Activated CD4-positive, alpha-beta T cell treated with anti-CD3 and anti-CD28 coated beads for 36 hours (primary cell): Measurements from ENCODE around the gene MRPS16. TPM values are rescaled to one million over a fixed set of nuclear protein-coding genes. Genes with fewer than 3 reads are reported as not detected.

Source experiments
- ATAC-seq: fragments of 200-7000 bp; cut with Tn5 transposase; one replicate; pipeline ENCODE4 v1.10.0; 2021; ENCODE audit warnings: mild to moderate bottlenecking, moderate library complexity
- CTCF ChIA-PET: fragments of 350-600 bp; sonication (Branson Sonifier 250); formaldehyde crosslinking; loops from one replicate; lab custom pipeline; 2021; ENCODE audit warnings: antibody characterized with exemption; lab: Charles Lee
- POLR2A ChIA-PET: fragments of 350-600 bp; sonication (Branson Sonifier 250); formaldehyde crosslinking; loops from one replicate; lab custom pipeline; 2021; ENCODE audit warnings: antibody characterized with exemption, inconsistent platforms; lab: Charles Lee
- DNase-seq: peaks from one replicate; pipeline ENCODE4 v3.0.0-alpha.2; 2020
- H3K27ac Mint-ChIP-seq: one replicate; pipeline ENCODE4 v1.8.0; 2021; ENCODE audit warnings: mixed read lengths
- H3K27me3 Mint-ChIP-seq: one replicate; pipeline ENCODE4 v1.8.0; 2021; ENCODE audit warnings: mixed read lengths
- H3K36me3 Mint-ChIP-seq: one replicate; pipeline ENCODE4 v1.8.0; 2021; ENCODE audit warnings: low read depth, mixed read lengths
- H3K4me1 Mint-ChIP-seq: one replicate; pipeline ENCODE4 v1.8.0; 2021; ENCODE audit warnings: mixed read lengths
- H3K4me3 Mint-ChIP-seq: one replicate; pipeline ENCODE4 v1.8.0; 2021; ENCODE audit warnings: mild to moderate bottlenecking, moderate library complexity, mixed read lengths
- H3K9me3 Mint-ChIP-seq: one replicate; pipeline ENCODE4 v1.8.0; 2021; ENCODE audit warnings: low read depth, mixed read lengths
- intact Hi-C, 2 experiments: fragments of 100-400 bp; cut with DNase I in 1 of 2; cut with micrococcal nuclease in 1 of 2; formaldehyde crosslinking; loops; one replicate each; pipeline versions ENCODE4 v1.14.2 to v1.15.1; 2022 to 2024; cut with DNase I, micrococcal nuclease
- total RNA-seq, 2 experiments: library from RNA; stranded (reverse); gene quantifications; one replicate each; pipeline ENCODE4 v1.2.3, GENCODE V29; 2021

MRPS16 gene
- total RNA-seq, 2 experiments from 2014 or later = 123 to 138 TPM

DNA sequence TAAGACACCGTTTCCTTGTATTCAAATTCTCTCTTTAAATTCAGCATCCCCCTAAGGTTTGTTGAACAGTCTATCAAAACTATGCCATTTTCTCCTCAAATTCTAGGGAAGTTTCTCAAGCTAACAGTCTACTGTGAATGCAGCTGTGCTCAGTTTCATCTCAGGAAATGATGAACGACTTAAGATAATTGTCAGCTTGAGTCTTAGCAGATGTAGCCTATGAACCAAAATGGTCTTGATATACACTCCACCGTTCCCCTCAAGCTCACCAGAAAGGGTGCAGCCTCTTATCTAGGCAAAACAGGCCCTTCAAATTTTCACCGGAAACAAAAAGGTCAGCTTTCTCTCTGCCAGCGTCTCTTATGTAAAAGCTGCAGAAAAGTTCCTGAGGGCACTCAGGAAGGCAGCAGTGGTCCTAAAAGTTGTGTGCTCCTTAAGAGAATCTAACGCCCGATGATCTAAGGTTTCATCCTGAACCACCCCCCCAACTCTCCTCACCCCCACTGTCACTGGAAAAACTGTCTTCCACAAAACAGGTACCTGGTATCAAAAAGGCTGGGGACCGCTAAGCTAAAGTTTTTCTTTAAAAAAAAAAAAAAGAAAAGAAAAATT, 7.5 kb downstream of the MRPS16 start:
- peak overlapping the region; percentile 99 for H3K4me3 Mint-ChIP-seq
- no peak for ATAC-seq
- no peaks in the 10 kb centered on the region for H3K9me3 Mint-ChIP-seq
- DNase-seq = no peak
- ChIA-PET POLR2A (interaction anchor here (0.6 to 3.3 kb wide), 3 partner anchors 8 to 489 kb away, joined by 4 to 21 read pairs (median 5); no protein-coding TSS in a partner anchor), CTCF (interaction anchor here (0.6 to 0.9 kb wide), 3 partner anchors 33 to 114 kb away, joined by 3 read pairs; partner anchors contain the start of gene CFAP70)
- no peaks in the 10 kb centered on the region for H3K27me3 Mint-ChIP-seq
- intact Hi-C loops = loop anchor here (5.0 to 10.0 kb wide), 5 partner anchors 148 to 1967 kb away; partner anchors contain the start of genes ANAPC16 (in 1 of the 2), ASCC1 (in 1 of the 2), P4HA1 (in 1 of the 2) and VCL (in 1 of the 2)
- peaks cover 79% of the 10 kb centered on the region for H3K36me3 Mint-ChIP-seq
- peaks cover 43% of the 10 kb centered on the region for H3K4me1 Mint-ChIP-seq
- H3K27ac Mint-ChIP-seq = peak overlapping the region; percentile 74

DNA sequence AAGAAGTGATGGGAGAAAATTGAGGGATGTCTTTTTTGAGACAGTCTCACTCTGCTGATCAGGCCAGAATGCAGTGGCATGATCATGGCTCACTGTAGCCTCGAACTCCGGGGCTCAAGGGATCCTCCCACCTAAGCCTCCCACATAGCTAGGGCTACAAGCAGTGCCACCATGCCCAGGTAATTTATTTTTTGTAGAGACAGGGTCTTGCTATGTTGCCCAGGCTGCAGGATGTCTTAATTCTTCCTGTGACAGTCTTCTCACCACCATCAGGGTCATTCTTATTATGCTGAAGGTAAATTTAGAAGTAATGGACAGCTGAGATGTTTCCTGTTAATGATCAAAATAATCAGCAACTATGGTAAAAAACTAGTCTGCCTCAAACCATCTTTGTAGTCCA, 12.5 kb downstream of the MRPS16 start:
- ChIA-PET POLR2A (interaction anchor here (0.6 to 0.8 kb wide), 2 partner anchors 379 to 742 kb away, joined by 3 to 7 read pairs; no protein-coding TSS in a partner anchor), CTCF (no interaction called here)
- no peak for ATAC-seq
- Mint-ChIP-seq H3K9me3 (no peaks in the 10 kb centered on the region), H3K27ac (no peak overlapping the region), H3K27me3 (no peaks in the 10 kb centered on the region), H3K4me1 (peaks cover 22% of the 10 kb centered on the region), H3K4me3 (no peak overlapping the region), H3K36me3 (peaks cover 57% of the 10 kb centered on the region)
- intact Hi-C loops = loop anchor here in 1 of 2 experiments (10.0 kb wide), 1 partner anchor 755 kb away; the partner anchor contains the start of gene VCL
- no peak for DNase-seq

DNA sequence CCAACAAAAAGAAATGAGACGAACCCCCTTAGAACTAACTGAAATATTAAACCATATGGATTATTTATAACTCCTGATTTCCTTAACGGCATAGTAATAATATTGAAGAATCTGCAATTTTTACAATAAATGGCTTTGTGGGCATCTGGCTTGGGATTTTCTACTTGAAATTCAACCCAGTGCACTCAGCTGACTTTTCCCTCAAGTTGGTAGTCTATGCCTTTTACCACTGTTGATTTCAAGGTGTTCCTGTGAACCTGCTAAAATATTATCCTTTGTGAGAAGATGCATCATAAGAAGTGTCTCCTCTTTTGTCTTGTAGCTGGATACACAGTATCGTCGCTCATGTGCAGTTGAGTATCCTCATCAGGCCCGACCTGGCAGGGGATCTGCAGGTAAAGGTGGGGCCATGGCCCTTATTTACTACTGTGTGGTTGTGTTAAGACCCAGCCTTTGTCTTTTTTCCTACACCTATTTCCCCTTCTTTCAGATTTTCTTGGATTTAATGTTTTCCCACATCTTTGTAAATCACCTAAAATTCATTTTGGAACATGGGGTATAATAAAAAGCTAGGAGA, 13.4 kb downstream of the MRPS16 start:
- Mint-ChIP-seq H3K9me3 (no peaks in the 10 kb centered on the region), H3K4me3 (no peak overlapping the region), H3K27me3 (no peaks in the 10 kb centered on the region), H3K36me3 (peaks cover 48% of the 10 kb centered on the region), H3K4me1 (peaks cover 14% of the 10 kb centered on the region), H3K27ac (no peak overlapping the region)
- ATAC-seq (no peak), DNase-seq (no peak)
- intact Hi-C loops = no loop called here
- POLR2A ChIA-PET = interaction anchor here (0.6 to 4.0 kb wide), 3 partner anchors 7 to 380 kb away, joined by 3 to 21 read pairs (median 8); partner anchors contain the start of gene DNAJC9
- CTCF ChIA-PET = interaction anchor here (1.1 kb wide), 1 partner anchor 14 kb away, joined by 5 read pairs; the partner anchor contains the start of gene MRPS16

DNA sequence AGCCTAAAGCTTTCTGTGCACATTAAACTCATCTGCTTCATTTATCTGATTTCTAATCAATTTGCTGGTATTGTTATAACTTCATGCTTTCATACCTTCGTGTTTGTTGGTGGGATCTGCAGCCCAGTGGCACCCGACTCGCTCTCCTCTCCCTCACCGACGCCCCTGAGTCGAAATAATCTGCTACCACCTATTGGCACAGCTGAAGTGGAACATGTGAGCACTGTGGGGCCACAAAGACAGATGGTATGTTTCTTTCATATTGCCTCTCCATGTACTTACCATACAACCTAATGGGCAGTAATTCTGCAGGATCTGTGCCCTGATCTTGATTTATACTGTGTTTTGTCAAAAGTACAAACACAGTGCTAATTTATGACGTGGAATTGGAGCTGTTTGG, 17.7 kb downstream of the MRPS16 start:
- Mint-ChIP-seq H3K36me3 (peaks cover 26% of the 10 kb centered on the region), H3K4me3 (no peak overlapping the region), H3K4me1 (no peaks in the 10 kb centered on the region), H3K27me3 (no peaks in the 10 kb centered on the region), H3K27ac (no peak overlapping the region), H3K9me3 (no peaks in the 10 kb centered on the region)
- ATAC-seq (no peak), DNase-seq (no peak)
- POLR2A ChIA-PET = interaction anchor here (0.6 to 4.0 kb wide), 2 partner anchors 12 to 234 kb away, joined by 5 to 21 read pairs; partner anchors contain the start of gene DNAJC9
- CTCF ChIA-PET = interaction anchor here (1.8 kb wide), 1 partner anchor 10 kb away, joined by 3 read pairs; no protein-coding TSS in a partner anchor
- intact Hi-C loops = no loop called here

DNA sequence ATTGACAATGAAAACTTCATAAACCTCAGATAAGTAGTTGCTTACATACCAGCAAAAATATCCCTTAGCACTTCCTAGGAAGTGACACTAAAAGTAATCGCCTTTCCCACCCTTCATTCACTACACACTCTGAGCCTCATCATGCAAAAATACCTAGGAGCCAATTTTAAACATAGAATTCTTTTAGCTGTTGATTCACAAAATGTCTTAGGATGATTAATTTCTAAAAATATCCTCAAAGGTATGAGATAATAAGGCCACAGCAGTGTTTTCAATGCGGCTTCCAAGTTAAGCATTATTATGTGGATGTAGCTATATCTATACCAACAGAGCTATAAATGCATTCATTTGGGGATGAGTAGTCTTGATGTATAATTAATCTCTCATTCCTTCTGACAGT, 18.6 kb downstream of the MRPS16 start:
- peak overlapping the region; percentile 48 for H3K27ac Mint-ChIP-seq
- H3K9me3 Mint-ChIP-seq = no peaks in the 10 kb centered on the region
- DNase-seq = no peak
- no peaks in the 10 kb centered on the region for H3K27me3 Mint-ChIP-seq
- H3K4me3 Mint-ChIP-seq = no peak overlapping the region
- CTCF ChIA-PET = interaction anchor here (0.5 to 2.0 kb wide), 6 partner anchors 8 to 613 kb away, joined by 3 to 5 read pairs (median 3); no protein-coding TSS in a partner anchor
- H3K4me1 Mint-ChIP-seq = no peaks in the 10 kb centered on the region
- H3K36me3 Mint-ChIP-seq = peaks cover 22% of the 10 kb centered on the region
- intact Hi-C loops = no loop called here
- POLR2A ChIA-PET = interaction anchor here (0.6 to 1.0 kb wide), 2 partner anchors 13 to 233 kb away, joined by 3 to 5 read pairs; partner anchors contain the start of gene DNAJC9
- ATAC-seq = no peak

DNA sequence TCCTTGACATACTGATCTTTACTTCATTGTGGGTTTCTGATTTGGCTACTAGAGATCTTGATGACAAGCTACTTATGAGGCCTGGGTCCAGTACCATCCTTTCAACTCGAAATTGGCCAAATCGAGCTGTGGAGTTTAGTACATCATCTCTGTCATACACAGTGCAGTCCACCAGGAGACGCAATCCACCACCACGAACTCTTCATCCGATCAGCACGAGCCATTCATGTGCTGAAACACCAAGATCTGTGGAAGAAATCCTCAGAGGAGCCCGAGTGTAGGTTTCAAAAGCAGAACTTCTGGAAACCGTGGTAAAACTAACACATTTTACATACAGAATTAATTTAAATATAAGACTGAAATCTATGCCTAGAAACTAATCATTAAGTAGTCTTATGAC, 19.6 kb downstream of the MRPS16 start:
- intact Hi-C loops = no loop called here
- H3K36me3 Mint-ChIP-seq = peaks cover 21% of the 10 kb centered on the region
- H3K4me3 Mint-ChIP-seq = no peak overlapping the region
- H3K4me1 Mint-ChIP-seq = no peaks in the 10 kb centered on the region
- ATAC-seq = no peak
- H3K9me3 Mint-ChIP-seq = no peaks in the 10 kb centered on the region
- H3K27ac Mint-ChIP-seq = peak overlapping the region; percentile 56
- POLR2A ChIA-PET = interaction anchor here (0.5 kb wide), 1 partner anchor 14 kb away, joined by 3 read pairs; the partner anchor contains the start of gene DNAJC9
- CTCF ChIA-PET = interaction anchor here (1.4 to 2.0 kb wide), 2 partner anchors 9 to 63 kb away, joined by 3 to 5 read pairs; no protein-coding TSS in a partner anchor
- DNase-seq = no peak
- H3K27me3 Mint-ChIP-seq = no peaks in the 10 kb centered on the region

DNA sequence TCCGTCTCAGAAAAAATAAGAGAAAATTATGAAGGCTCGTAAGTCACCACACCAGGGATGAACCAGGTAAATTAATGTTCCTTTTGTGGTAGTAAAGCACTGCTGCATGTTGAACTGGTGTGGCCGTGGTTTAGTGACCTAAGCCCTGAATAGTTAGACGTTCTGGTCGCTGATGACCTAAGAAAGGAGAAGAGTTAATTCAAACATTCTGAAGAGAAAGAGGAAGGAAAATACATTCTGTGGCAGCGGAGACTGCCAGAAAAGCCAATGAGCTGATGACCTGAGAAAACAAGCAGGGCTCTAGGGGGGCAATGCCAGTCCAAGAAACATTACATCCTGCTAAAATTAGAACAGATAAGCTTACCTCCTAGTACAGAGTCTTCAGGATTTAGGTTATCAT, 22.9 kb downstream of the MRPS16 start:
- Mint-ChIP-seq H3K36me3 (peaks cover 18% of the 10 kb centered on the region), H3K27ac (no peak overlapping the region), H3K27me3 (no peaks in the 10 kb centered on the region), H3K9me3 (no peaks in the 10 kb centered on the region), H3K4me1 (no peaks in the 10 kb centered on the region), H3K4me3 (no peak overlapping the region)
- POLR2A ChIA-PET = no interaction called here
- CTCF ChIA-PET = no interaction called here
- intact Hi-C loops = no loop called here
- no peak for ATAC-seq
- no peak for DNase-seq

DNA sequence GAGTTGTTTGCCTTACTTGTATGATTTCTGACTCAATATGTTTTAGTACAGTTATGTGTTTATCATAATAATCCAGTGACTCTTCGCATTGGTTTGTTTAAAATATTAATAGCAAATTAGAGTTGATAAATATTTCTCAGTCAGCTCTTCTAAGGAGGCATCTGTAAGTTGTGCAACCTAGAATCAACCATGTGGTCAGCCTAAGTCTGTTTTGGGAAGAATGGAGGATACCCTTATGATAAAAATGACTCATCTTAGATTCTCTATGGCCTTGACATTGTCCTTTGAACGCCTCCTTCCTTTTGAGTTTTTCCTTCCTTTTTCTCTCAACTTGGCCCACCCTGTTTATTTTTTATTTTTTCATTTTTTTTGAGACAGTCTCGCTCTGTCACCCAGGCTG, 24.2 kb downstream of the MRPS16 start:
- POLR2A ChIA-PET = no interaction called here

DNA sequence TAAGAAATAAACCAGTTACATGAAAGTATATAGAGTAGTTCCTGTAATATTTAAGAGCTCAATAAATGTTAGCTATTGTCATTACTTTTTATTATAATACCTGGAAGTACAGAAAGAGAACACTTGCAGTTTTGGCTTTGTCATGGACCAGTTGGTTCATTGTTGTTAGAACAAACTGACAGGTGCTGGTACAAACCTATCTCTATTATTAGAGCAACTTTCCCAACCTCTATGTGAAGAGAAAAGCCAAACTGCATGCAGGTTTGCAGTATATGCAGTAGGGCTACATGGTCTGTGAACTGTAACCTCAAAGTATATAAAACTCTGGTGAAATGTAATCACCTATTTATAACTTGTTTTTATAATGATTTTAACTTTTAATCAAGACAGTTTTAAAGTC, 25.8 kb downstream of the MRPS16 start:
- peaks cover 20% of the 10 kb centered on the region for H3K36me3 Mint-ChIP-seq
- H3K9me3 Mint-ChIP-seq = no peaks in the 10 kb centered on the region
- CTCF ChIA-PET = interaction anchor here (1.3 kb wide), 1 partner anchor 303 kb away, joined by 3 read pairs; no protein-coding TSS in a partner anchor
- H3K4me3 Mint-ChIP-seq = no peak overlapping the region
- no peaks in the 10 kb centered on the region for H3K4me1 Mint-ChIP-seq
- no peak overlapping the region for H3K27ac Mint-ChIP-seq
- DNase-seq (no peak), ATAC-seq (no peak)
- POLR2A ChIA-PET = no interaction called here
- intact Hi-C loops = no loop called here
- no peaks in the 10 kb centered on the region for H3K27me3 Mint-ChIP-seq

More for the DNA sequence above, 24.2 kb downstream of the MRPS16 start:
- no peak for ATAC-seq
- no peak for DNase-seq
- Mint-ChIP-seq H3K36me3 (peaks cover 16% of the 10 kb centered on the region), H3K27ac (no peak overlapping the region), H3K27me3 (no peaks in the 10 kb centered on the region), H3K4me1 (no peaks in the 10 kb centered on the region), H3K4me3 (no peak overlapping the region), H3K9me3 (no peaks in the 10 kb centered on the region)
- intact Hi-C loops = no loop called here
- CTCF ChIA-PET = no interaction called here

DNA sequence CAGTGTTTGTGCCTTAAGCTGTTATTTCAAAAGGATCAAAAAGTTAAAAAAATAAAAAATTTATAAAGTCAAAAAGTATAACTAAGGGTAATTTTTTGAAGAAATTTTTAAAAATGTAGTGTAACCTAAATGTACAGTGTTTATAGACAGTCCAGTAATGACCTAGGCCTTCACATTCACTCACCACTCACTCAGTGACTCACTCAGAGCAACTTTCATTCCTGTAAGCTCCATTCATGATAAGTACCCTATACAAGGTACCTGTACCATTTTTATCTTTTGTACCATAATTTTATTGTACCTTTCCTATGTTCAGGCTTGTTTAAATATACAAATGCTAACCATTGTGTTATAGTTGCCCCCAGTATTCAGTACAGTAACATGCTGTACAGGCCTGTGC, 26.9 kb downstream of the MRPS16 start:
- DNase-seq (no peak), ATAC-seq (peak; percentile 65)
- POLR2A ChIA-PET = interaction anchor here (1.0 kb wide), 1 partner anchor 22 kb away, joined by 3 read pairs; the partner anchor contains the start of gene DNAJC9
- Mint-ChIP-seq H3K9me3 (no peaks in the 10 kb centered on the region), H3K27me3 (no peaks in the 10 kb centered on the region), H3K4me1 (no peaks in the 10 kb centered on the region), H3K36me3 (peaks cover 19% of the 10 kb centered on the region), H3K4me3 (no peak overlapping the region), H3K27ac (no peak overlapping the region)
- CTCF ChIA-PET = interaction anchor here (1.3 kb wide), 1 partner anchor 305 kb away, joined by 3 read pairs; no protein-coding TSS in a partner anchor
- intact Hi-C loops = no loop called here

DNA sequence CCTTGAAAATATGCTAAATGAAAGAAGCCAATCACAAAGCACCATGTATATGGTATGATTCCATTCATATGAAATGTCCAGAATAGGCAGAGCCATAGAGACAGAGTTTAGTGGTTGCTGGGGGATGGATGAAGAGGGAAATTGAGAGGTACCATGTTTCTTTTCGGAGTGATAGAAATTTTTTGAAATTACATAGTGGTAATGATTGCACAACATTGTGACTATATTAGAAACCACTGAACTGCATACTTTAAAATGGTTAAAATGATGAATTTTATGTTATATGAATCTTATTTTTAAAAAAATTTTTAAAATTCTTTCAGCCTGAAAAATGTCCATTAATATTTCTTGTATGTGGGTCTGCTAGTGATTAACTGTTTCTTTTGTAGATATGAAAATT, 31.5 kb downstream of the MRPS16 start:
- intact Hi-C loops = no loop called here
- POLR2A ChIA-PET = no interaction called here
- Mint-ChIP-seq H3K9me3 (no peaks in the 10 kb centered on the region), H3K27me3 (no peaks in the 10 kb centered on the region), H3K4me1 (no peaks in the 10 kb centered on the region), H3K36me3 (peaks cover 30% of the 10 kb centered on the region), H3K27ac (no peak overlapping the region), H3K4me3 (no peak overlapping the region)
- DNase-seq = no peak
- CTCF ChIA-PET = no interaction called here
- no peak for ATAC-seq
